ENCODE results near the gene NTNG2. TPM values are rescaled to one million over a fixed set of nuclear protein-coding genes. Genes with fewer than 3 reads are reported as not detected.

NTNG2 gene
- polyA plus RNA-seq, 1 donor from 2014 or later = 0.43 TPM

DNA sequence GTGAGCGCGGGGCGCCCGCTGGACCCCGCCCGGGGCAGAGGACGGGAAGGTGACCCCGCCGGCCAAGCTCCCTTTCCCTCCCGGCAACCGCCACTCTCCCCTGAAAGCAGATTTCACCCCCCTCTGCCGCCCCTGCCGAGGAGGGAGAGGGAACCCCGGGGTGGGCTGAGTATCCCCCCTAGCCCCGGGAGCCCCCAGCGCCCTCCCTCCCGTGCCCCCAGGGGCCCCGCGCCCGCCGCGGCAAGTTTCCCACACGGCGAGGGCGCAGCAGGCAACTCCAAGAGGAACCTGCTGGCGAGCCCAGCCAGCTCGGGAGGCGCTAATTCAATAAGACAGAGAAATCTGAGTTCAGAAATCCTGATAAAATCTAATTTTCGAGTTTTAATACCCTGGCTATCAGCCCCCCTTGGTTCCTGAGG, 1.6 kb downstream of the NTNG2 start:
- no peaks in the 10 kb centered on the region for H3F3A ChIP-seq (ENCODE audit: insufficient read depth, low read length, poor library complexity, severe bottlenecking)
- H3K27ac ChIP-seq (ENCODE audit: low read length) = no peak overlapping the region
- H2AFZ ChIP-seq (ENCODE audit: low read depth, low read length) = no peak overlapping the region
- no peaks in the 10 kb centered on the region for H3K36me3 ChIP-seq (ENCODE audit: insufficient read depth, low read length)
- H3K9me2 ChIP-seq (ENCODE audit: insufficient read depth, low read length) = no peaks in the 10 kb centered on the region
- no peaks in the 10 kb centered on the region for H3K79me2 ChIP-seq (replicated peaks; ENCODE audit: insufficient read depth, low read length)
- no peak overlapping the region for H3K9ac ChIP-seq (ENCODE audit: low read length)
- H3K4me3 ChIP-seq (ENCODE audit: low read length) = peak overlapping the region; percentile 62
- H3K27me3 ChIP-seq (ENCODE audit: insufficient read depth, low read depth, low read length) = peaks cover 71% of the 10 kb centered on the region
- no peaks in the 10 kb centered on the region for H4K20me1 ChIP-seq (ENCODE audit: insufficient read depth)
- no peak overlapping the region for H3K4me2 ChIP-seq (ENCODE audit: low read length)
- TF ChIP-seq EZH2 (IDR thresholded peaks at IDR 0.05; ENCODE audit: borderline replicate concordance, insufficient read depth, low read length, poor library complexity, severe bottlenecking) (no peak), RAD21 (conservative IDR thresholded peaks at IDR 0.05) (no peak), MXI1 (conservative IDR thresholded peaks at IDR 0.05; ENCODE audit: poor library complexity, severe bottlenecking) (no peak)
- H3K9me3 ChIP-seq (ENCODE audit: low read length) = no peaks in the 10 kb centered on the region

DNA sequence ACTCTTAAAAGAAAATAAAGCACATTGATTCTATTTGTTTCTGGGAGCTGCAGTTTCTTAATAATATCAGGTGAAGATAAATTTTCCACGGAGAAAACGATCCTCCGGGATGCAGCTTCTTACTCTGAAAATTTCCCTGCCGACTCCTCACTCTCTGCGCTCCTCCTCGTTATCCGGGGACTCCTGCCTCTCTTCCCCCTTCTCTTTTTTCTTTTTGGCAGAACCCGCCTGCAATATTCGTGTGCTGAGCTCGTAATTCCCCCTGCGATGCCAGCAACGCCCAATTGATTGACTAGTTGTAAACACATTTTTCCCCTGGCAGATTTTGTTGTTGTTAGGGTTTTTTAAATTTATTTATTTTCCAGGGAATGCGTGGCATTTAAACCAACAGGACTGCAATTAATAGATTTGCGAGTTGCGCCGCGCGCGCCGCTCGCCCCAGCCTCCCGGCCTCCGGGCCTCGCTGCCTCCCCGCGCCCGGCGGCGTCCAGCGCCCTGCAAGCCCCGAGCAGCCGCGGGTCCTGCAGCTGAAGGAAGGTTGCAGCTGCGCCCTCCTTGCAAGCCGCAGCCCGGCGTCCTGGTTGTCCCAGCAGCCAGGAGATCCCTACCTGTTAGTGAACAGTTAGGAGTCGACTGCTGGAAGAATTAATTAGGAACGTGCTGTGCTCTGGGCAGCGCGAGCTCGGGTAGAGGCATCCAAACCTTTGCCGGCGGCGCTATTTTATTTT, 2.2 kb downstream of the NTNG2 start:
- Histone ChIP-seq H3K36me3 (ENCODE audit: insufficient read depth, low read length) (no peaks in the 10 kb centered on the region), H4K20me1 (ENCODE audit: insufficient read depth) (no peaks in the 10 kb centered on the region), H3K79me2 (replicated peaks; ENCODE audit: insufficient read depth, low read length) (no peaks in the 10 kb centered on the region), H3K4me2 (ENCODE audit: low read length) (no peak overlapping the region), H3K9ac (ENCODE audit: low read length) (no peak overlapping the region), H3K27ac (ENCODE audit: low read length) (no peak overlapping the region), H3K27me3 (ENCODE audit: insufficient read depth, low read depth, low read length) (peaks cover 69% of the 10 kb centered on the region), H2AFZ (ENCODE audit: low read depth, low read length) (no peak overlapping the region), H3K4me3 (ENCODE audit: low read length) (peak overlapping the region; percentile 62), H3K9me3 (ENCODE audit: low read length) (no peaks in the 10 kb centered on the region), H3K9me2 (ENCODE audit: insufficient read depth, low read length) (no peaks in the 10 kb centered on the region), H3F3A (ENCODE audit: insufficient read depth, low read length, poor library complexity, severe bottlenecking) (no peaks in the 10 kb centered on the region)
- TF ChIP-seq EZH2 (IDR thresholded peaks at IDR 0.05; ENCODE audit: borderline replicate concordance, insufficient read depth, low read length, poor library complexity, severe bottlenecking) = no peak
- TF ChIP-seq MXI1 (conservative IDR thresholded peaks at IDR 0.05; ENCODE audit: poor library complexity, severe bottlenecking) = no peak
- no peak for TF ChIP-seq EP300 (conservative IDR thresholded peaks at IDR 0.05; ENCODE audit: poor library complexity, severe bottlenecking)
- no peak for TF ChIP-seq SMC3 (conservative IDR thresholded peaks at IDR 0.05; ENCODE audit: poor library complexity)
- TF ChIP-seq CTCF (IDR thresholded peaks at IDR 0.05; ENCODE audit: poor library complexity, severe bottlenecking) = no peak
- TF ChIP-seq REST (IDR thresholded peaks at IDR 0.05; ENCODE audit: borderline replicate concordance) = no peak
- no peak for TF ChIP-seq POLR2AphosphoS5 (IDR thresholded peaks at IDR 0.05)
- TF ChIP-seq RAD21 (conservative IDR thresholded peaks at IDR 0.05) = no peak
- no peak for TF ChIP-seq TAF1 (IDR thresholded peaks at IDR 0.05; ENCODE audit: low read depth)

Measured in neural cell (in vitro differentiated cells).